Ramos (cell line): ENCODE results near the gene ITPR2.

Experiments used
- in situ Hi-C: fragments of 300-500 bp; cut with MboI; formaldehyde crosslinking; loops from one replicate; pipeline ENCODE4 v1.14.3; 2022; ENCODE audit warnings: low sequenced_read_pairs; ENCODE audit not compliant: unreplicated experiment

The ITPR2 gene

DNA sequence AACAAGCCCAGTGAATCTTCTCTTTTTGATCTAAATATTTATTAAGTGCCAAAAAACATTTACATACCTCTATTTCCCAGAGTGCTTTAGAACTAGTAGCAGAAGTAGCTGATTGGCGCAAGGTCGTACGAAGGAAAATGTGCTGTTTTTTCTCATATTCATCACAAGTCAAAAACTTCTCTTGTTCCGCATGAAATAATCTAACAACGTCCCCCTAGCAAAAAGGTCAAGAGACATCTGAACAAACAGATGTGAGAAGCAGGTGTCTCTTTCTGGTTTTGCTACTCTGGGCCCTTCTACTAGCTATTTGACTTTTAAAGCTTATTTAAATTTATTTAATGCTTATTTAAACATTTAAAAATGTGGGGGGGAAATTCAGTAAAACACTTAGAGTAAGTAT lies 117.8 kb downstream of the ITPR2 start:
- in situ Hi-C loops: no loop called here

DNA sequence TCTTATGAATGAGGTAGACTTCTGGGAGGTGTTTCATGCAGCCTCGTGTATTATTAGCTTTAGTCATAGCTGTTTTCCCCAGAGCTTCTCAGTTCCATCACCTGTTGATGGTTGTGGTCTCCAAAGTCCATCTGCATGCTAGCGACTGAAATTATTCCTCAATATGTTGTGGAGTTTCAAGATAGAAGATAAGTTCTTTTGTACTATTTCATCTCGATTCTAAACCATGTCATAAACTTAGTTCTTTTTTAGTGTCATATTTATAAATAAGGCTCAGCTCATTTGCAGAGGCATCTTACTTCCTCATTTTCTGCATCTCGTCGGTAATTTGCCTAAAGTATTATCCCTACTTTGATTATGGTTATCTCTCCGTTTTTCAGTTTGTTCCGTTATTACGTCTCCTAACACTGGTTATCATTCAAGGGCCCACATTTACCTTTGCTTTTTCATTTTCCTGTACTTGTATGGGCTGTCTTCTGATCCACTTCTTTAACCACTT lies 119.1 kb downstream of the ITPR2 start:
- in situ Hi-C loops: no loop called here

DNA sequence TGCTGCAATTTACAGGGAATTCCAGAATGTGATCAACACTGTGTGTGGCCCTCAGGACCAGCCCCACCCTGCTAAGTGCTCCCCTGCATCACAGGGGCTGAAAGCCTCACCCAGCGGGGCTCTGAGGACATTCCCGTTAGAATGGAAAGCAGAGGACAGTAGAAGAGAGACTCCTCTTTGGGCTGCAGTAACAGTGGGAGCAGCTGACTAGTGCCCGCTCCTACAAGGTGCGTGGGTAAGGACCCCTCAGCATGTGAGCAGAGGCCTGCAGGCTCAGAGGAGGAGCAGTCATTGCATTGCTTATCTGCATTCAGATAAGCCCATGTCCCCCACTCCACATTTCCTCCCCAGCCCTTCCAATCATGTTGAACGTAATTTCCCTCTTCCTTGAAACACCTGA lies 120.1 kb downstream of the ITPR2 start:
- in situ Hi-C loops: no loop called here

DNA sequence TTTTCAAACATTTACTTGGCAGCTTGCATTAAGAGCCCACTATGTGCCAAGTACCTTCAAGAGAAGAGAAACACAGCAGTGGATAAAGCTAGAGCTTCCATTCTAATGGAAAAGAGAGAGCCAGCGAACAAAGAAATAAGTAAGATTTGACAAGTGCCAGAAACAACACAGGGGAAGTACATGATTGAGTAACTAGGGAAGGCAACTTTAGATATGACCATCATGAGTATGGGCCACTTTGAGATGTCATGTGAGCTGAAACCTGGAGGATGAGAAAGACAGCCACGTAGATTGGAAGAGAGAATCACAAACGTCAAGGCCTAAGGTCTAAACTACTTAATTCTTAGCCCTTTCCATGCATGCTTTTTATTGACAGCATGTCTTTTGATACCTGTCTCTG lies 121.4 kb downstream of the ITPR2 start:
- in situ Hi-C loops: no loop called here

DNA sequence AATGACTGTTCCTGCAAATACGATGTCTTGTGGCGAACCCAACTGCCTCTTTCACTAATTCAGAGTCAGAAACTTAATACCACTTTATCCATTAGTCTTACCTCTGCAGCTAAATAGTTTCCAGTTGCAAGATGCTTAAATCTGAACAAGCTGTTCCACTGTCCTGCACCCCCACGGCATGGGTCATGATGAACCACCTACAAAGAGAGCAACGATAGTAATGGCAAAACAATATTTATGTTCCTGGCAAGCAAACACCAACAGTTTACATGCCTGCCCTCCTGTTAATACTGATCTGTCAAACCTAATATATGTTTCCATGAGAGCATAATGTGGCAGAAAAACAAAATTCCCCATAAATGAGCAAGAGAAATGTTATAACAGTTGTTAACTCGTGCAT lies 121.9 kb downstream of the ITPR2 start:
- in situ Hi-C loops: no loop called here

DNA sequence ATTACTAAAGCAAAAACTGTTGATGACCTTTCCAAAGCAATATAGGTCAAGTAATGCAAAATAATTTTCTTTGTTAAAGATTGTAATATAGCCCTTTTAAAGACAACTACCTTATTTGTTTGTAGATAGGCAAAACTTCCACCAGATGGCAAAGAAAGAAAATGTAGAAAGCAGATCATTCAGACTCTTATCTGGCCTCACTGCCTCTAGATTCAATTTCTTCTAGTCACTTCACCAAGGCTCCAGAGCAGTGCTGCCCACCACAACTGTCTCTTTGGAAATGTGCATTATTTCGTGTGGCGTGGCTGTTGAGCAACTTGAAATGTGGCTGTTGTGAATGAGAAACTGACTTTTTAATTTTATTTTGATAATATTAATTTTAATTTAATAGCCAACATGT lies 127.1 kb downstream of the ITPR2 start:
- in situ Hi-C loops: no loop called here

DNA sequence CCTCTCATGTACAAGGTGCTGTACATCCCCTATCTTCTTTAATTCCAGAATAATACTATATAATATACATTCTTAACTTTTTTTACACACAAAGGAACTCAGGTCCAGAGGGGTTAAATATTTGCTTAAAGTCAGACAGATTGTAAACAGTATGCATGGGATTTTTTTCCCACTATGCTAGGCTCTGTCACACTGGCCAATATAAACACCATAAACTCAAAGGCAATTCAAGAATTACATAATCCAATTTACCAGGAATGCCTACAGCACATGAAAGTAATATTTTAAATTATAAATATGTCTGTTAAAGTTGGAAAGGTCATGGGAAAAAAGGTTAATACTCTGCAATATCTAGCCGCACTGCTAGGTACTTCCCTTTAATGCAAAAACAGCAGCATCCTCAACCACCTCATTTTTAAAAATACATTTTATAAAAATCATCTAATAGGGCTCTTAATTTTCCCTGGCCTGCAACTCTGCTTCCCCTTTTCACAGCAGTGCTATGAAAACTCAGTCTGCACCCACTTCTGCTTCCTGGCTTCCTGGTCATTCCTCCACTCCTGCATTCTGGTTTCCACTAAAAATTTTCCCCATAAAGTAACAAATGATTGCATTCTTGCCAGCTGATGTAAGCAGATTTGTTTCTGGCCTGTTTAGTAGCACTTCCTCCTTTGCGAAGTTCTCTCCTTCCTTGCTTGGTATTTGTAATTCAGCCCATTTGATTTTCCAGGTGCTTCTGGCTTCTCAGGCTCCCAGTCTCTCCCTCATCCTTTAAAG lies 128.1 kb downstream of the ITPR2 start:
- in situ Hi-C loops: no loop called here

DNA sequence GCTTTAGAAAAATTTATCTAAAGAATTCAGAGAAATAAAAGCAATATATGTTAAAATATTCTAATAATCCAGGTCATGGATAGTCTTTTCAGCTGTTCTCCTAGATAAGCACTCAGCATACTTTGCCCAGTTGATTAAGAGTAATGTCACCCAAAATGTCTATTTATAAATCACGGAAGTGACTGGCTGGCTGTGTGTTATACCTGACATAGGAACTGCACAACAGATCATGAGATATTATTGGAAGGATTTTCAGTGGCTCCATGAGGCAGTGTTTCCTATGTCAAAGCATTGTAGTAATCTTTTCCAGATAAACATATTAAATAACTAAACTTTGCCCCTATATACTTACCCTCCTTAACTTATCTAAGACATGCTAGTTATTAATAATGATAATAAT lies 128.8 kb downstream of the ITPR2 start:
- in situ Hi-C loops: no loop called here

DNA sequence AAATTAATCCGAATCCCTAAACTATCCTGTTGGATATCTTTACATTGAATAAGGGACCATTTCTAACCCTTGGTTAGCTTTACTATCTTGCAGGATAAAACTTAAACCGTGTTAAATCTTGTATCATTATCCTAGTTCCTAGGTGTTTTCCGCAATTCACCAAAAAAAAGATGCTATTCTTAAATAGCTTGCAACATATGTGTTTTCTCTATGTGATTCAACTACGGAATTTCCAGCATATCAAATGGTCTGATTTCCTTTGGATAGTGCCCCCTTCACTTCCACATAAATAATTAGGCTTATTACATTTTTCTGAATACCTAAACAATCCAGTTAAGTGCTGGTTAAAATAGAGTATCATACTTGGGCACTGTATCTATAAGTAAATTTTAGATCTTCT lies 130.3 kb downstream of the ITPR2 start:
- in situ Hi-C loops: no loop called here

DNA sequence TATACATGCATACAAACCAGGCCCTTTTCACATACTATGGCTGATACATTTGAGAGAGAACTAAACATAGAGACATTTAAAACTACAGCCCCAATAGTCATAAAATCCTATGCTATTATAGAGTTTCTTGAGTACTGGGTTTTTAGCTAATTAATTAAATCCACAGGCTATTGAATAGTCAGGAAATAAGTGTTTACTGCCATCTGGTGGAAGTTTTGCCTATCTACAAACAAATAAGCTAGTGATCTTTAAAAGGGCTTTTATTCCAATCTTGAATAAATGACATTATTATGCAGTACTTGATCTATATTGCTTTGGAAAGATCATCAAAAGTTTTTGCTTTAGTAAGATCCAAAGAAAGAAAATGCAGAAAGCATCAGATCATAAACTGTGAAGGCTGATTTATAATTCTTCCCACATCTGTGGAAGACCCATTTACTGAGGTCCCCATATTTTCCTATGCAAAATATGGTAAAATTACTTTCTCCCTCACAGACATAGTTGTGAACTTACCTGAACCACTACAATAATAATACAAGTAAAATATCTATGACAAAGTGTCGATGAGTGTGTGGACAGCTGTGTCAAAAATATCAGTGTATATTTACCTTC lies 131.3 kb downstream of the ITPR2 start:
- in situ Hi-C loops: no loop called here

DNA sequence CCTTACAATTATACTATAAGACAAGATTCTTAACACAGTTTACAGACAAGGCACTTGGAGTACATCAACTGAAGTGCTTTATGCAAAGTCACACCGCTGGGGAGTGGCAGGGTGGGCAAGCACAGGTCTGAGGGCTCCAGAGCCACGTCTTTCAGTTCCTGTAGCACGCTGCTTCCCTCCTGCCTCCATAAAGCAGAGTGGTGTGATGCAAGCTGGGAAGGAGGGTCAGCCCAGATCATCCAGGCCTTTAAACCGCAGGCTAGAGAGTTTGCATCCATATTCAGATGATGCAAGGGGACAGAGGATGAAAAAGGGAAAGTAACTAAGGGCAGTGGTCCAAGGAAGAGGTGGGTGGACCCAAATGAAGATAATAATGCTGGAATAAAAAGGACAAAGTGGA lies 132.6 kb downstream of the ITPR2 start:
- in situ Hi-C loops: no loop called here

DNA sequence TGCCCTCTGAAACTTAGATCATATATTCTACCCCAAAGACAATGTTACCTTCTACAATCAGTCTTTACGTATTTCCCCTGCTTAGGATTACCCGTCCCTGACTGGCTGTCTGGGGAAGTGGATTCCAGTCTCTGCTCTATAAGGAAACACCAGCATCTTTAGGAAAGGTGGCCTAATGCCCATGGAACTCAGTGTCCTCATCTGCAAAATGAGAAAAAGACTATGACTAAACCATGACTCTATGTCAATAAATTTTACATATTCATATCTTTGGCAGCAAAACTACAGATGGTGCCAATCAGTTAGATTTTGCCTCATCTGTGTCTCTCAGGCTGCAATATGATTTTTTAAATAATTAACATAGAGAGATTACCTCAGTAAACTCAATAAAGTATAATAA lies 133.8 kb downstream of the ITPR2 start:
- in situ Hi-C loops: no loop called here

DNA sequence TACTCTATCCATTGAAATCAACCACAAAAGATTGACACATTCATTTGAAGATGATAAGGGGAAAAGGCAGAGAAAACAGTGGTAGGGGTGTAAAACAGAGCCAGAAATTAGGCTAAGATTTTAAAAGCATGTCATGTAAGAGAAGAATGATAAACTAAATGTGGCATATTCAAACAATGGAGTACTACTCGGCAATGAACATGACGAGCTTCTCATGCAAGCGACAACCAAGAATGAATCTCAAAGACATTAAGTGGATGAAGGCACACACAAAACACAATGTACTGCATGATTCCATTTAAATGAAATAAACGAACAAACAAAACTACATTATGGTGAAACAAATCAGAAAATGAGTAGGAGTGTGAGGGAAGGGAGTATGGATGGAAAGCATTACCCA lies 134.8 kb downstream of the ITPR2 start:
- in situ Hi-C loops: no loop called here

DNA sequence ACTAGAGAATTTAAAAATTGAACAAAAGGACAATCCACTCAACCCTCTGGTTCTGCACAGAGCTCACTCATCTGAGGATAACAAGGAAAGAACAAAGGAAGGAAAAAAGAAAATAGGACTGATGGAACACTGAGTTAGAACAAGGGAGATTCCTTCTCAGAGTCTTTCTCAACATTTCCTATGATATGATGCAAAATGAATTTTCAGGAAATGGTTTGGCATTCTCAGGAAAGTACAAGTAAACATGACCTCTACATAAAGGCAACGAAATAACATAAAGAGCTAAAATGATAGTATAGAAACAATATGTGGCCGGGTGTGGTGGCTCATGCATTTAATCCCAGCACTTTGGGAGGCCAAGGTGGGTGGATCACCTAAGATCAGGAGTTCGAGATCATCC lies 135.8 kb downstream of the ITPR2 start:
- in situ Hi-C loops: no loop called here

DNA sequence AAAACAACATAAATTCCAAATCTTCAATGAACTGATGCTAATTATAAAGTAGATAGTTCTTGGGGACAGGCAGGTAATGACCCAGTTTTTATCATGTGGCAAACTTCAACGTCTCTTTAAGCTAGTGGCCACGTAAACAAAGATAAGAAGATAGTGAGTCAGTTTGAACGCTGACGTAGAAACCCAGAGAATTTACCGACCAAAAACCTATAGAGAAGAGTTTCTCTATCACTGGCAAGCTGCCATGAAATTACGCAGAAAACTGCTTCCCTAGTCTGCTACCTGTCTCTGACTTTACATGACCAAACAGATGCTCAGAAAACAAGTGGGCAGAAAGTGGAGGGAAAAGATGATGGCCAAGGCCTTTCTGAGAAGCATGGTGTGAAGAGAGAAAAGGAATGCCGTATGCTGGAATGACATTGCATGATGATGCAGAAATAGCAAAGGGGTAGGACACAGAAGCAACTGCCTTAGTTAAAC lies 136.3 kb downstream of the ITPR2 start:
- in situ Hi-C loops: no loop called here

DNA sequence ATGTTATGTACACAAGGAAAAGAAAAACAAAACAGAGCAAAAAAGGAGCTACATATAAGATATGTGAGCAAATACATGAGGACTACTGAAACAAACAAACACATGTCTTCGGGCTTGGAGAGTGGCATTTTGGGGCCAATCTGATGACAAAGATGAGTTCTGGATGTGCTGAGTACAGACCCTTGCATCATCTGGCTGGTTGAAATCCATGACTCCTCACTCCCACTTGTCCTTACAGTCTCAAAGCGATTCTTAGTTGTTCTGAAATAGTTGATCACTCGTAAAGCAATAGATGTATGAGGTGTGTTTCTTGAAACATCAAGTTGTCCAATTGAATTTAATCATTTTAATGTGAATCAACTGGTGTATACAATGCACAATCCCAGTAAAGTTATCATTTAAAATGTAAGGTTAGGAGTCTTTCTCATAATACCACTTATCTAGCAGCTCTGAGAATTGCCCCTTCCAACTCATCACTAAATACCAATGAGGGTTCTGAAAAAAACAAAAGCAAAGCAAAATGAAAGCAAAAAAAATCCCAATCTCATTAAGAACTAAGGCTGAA lies 136.9 kb downstream of the ITPR2 start:
- in situ Hi-C loops: no loop called here

DNA sequence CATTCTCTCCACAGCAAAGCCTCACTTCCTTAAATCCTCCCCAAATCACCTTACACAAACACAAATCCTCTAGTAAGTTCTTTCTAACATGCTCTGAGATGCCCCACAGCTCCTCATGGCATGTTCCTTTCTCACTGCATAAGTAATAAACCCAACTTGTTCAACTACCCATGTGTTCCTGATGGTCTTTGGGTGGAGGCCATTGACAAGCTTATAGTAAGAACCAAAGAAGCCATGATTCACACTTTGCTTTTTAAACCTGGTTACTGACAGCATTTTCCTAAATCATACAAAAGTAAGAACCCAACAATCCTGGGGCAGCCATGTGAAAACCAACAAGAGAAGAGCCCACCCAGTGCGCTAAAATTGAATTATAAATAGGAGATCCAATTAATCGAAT lies 138.6 kb downstream of the ITPR2 start:
- in situ Hi-C loops: no loop called here

DNA sequence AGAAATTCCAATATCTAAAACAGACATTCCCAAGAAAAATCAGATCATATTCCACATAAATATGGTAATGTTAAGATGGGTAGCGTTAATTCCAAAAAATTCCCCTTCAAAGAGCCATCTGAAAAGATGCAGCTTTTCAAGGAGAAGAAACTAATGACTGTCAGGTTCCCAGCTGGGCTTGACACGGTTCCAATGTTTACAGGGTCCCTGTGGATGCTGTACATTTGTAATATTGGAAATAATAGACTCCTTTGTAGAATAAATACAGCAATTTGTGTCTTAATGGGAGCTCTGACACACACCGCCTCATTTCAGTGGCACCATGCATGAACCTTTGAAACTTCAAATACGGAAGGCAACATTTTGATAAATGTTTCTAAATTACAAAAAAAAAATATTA lies 140.6 kb downstream of the ITPR2 start:
- in situ Hi-C loops: no loop called here

DNA sequence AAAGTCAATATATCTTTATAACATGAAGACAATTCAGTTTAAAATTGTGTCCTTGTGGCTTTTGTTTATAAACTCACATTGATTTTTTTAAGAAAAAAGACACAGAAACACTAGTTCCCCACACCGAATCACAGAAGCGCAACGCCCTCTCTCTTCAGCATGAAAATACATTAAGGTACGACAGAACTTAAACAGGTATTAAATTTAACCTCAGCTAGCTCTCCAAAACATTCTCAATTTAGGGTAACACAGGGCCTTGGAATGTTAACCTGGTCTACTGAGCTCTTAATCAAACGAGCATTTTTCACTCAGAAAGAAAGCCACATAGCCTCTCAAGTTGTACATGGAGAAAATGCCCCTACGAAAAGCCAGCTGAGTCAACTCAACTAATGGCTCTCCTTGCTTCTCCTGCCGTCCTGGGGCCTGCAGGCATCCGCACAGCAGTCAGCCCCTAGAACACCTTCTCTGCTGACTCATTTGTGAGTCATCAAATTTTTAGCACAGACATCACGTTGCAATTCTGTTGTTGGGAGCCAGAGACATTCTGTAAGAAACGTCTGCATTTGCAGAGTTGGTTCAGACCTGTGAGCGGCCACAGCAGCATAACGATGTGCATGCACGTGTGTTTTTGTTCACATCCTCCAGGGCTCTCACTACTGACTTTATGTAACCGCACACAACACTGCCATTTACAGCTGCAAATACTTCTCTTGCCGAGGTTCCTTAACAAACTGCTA lies 141.6 kb downstream of the ITPR2 start:
- in situ Hi-C loops: no loop called here

DNA sequence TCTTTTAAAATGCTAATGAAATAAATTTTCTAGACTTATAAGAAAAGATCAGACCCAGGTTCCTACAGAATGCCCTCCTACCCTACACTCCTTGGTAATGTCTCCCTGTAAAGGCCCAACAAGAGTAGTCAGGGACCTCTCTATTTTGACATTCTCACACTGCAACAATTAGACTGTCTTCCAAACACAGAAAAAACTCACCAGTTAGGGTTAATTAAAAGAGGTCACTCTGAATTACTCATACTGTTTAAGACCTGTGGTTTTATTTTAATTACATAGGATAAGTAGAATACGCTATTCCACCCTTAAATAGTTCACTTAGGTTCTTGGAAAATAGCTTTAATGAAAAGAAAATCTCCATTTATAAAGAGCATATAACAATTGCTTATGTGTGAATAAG lies 142.4 kb downstream of the ITPR2 start:
- in situ Hi-C loops: no loop called here

DNA sequence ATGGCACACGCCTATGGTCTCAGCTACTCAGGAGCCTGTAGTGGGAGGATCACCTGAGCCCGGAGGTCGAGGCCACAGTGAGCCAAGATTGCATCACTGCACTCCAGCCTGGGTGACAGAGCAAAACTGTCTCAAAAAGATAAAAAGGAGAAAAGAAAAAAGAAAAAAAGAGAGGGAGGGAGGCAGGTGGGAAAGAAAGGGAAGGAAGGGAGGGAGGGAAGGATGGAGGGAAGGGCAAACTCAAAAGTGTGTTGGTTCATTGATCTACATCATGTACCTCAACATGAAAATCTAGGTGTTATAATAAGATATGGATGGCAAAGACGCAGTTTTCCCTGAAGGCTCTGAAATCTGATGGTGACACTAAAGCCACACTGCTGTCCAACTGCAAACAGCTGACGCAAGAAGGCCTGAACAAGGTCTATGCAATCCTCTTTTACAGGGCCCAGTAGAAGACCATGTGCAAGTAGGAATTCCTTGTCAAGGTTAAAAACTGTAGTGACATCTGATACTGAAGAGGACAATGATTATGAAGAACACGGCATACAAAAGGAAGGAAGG lies 143.6 kb downstream of the ITPR2 start:
- in situ Hi-C loops: no loop called here
